ENCODE results near the gene C14orf119.
"Not testable (repeated sequence)": the region's sequence is repeated elsewhere in the genome, so short reads cannot be mapped to it uniquely, and the experiment has no call there.

C14orf119 gene

DNA sequence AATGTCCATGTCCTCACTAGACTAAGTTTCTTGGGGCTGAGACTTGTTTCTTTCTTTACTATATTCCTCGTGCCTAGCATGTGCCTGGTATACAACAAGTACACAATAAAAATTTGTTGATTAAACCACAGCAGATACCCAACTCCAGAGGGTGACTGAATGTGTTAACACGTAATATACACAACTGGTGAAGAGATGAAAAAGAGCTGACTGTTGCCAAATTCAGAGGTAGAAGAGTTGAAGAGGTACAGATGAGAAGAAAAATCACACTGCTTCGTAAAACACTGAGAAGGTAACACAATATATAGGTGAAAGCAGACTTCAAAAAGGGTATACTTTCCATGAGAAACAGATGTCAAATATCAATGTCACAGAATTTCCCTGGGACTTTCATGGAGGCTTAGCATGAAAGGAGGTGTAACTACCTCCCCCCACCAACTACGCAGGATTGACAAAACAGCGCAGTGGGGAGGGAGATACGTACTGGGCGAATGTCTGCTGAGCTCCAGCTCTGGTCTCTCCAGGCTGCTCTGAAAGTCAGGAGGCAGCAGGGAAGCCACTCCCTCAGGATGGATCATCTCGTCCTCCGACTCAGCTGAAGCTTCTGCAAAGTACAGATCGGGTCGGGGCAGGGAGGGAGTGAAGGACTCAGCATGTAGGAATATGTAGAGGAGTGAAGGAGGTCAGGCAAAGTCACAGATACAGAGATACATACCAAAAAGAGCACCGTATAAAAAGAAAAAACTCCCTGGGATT is 5.6 kb upstream of the C14orf119 start:
- DNase-seq (ENCODE audit: low spot score), result no peak

DNA sequence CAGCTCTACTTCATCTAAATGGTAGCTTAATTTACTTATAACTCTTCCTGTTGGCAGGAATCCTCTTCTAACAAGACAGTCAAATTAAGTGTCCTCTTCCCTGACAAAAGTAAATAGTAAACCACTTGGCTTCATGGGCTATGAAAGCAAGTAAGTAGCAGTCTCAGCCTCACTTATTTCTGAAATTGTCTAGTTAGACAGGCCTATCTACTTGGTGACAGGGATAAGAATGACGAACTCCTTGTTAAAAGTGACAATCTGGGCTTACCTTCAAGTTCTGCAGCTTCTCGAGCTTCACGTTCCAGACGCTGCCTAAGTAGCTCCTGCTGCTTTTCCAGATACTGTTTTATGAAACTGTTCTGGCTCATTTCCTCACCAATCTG is 5.1 kb upstream of the C14orf119 start:
- no peak for DNase-seq (ENCODE audit: low spot score)

DNA sequence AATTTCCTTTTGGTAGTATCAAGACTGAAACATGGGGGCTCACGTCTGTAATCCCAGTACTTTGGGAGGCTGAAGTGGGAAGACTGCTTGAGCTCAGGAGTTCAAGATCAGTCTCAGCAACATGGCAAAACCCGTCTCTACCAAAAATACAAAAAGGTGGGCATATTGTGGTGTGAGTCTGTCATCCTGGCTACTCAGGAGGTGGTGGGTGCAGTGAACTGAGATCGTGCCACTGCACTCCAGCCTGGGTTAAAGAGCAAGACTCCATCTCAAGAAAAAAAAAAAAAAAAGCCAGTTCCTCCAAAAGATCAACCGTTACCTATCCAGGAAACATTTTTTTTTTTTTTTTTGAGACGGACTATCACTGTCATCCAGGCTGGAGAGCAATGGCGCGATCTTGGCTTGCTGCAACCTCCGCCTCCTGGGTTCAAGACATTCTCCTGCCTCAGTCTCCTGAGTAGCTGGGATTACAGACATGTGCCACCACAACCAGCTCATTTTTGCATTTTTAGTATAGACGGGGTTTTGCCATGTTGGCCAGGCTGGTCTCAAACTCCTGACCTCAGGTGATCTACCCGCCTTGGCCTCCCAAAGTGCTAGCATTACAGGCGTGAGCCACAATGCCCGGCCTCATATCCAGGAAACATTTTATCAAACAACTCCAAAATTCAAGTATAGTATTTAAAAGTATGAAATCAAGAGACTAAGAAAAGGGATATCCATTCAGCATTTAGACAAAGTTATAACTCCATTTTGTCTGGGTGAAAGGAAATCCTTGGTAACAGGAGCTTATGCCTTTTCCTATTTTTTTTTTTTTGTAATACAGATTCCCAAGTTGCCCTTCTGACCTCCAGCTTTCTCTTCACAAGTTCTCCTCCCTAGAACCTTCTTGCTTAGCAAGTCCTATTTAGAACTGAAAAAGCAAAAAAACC is 3.7 kb upstream of the C14orf119 start:
- DNase-seq (ENCODE audit: low spot score), result no peak

DNA sequence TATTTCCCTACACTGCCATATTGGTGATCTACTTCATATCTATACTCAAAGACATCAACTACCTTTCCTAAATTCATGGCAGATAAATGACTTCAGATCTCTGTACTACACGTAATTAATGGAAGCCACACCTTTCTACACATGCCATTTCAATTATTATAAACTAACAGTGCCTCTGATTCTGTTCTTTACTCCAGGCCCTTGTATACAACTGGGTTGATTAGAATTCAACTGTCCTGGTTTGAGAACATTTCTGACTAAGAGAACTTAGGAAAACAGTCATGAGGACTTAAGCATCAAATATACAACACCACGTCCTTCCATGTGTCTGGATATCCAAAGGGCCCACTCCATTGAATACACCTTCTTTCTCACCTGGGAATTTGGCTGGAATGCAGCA is 2.2 kb upstream of the C14orf119 start:
- DNase-seq (ENCODE audit: low spot score), result no peak

DNA sequence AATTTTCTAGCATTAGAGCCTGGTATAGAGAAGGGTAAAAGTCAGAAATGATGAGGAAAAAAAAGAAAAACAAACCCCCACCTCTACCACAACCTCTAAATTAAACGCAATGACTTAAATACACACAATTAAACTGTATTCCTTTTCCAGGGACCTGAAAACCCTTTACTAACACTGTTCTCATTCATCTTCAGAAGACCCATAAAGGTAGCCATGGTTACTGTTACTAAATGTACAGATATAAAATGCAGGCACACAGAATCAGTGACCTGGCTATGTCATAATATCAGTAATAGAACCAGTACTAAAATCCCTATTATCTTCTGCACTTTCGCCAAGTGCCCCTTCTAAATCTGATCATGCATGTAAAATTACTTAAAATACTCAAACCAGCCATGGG is 1.8 kb upstream of the C14orf119 start:
- no peak for DNase-seq (ENCODE audit: low spot score)

DNA sequence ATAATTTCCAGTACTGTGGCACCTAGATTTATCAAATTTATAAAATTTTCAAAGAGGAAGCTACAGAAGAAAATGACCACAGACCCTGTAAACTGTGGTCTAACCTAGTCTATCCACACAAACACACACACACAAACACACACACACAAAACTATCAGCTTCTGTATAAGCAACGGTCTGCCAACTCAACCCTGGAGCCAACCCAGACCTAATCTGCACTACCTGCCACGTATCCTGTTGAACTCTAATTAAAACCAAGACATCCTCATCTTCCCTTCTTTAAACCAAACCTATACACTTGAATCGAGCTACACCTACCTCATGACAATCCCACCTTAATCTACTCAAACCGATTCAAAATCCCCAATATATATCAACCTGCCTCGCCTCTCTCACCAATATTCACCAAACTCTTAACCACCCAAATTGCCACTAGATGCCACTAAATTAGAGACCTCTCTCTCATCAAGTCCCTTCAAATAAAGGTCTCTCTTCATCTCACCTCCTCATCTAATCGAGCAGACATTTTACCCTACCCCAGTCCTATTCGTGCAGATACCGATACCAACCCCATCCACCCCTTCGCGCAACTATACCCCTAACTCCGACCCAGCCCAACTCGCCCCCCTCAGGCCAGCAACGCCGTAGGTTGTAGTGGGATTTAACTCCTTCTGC is 1.2 kb upstream of the C14orf119 start:
- DNase-seq (ENCODE audit: low spot score), result peak; percentile 94

DNA sequence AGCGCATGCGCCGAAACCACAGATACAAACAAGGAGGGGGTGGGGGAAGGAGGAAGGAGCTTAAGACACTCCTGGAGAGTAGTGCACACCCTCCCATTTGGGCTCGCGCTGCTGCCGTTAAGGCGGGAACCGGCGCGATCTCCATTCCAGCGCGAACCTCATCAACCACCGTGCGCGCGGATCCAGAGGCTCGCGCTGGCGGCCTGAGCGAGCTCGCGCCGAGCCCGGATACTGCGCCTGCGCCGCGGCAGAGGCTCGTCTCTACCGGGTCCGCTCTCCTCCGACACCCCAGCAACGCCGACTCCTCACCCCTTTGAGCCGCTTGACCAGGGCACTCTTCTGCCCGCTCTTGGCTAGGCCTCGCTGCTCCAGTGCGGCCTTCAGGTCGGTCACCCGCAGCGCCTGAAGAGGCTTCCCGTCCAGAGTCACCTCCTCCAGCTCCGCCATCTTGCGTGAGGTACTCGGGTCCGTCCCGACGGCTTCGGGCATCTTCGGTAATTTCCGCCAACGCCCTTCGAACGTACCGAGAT is 574 bp upstream of the C14orf119 start, which contains the start of gene ACIN1:
Gene ACIN1, minus strand, starts transcription at position 471 of the 530 bp plus-strand sequence. Its CDS starts 24 bp downstream, at position 447.
- DNase-seq (ENCODE audit: low spot score), result no peak

DNA sequence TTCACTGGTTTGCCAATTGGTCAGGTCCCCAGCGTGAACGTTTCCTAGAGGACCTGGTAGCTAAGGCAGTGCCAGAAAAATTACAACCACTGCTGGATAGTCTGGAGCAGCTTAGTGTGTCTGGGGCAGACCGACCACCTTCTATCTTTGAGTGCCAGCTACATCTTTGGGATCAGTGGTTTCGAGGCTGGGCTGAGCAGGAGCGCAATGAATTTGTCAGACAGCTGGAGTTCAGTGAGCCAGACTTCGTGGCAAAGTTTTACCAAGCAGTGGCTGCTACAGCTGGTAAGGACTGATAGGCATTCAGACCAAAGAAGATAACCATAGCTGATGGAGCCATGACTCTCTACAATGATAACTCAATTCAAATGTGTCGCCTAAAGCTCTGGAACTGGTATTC is 2.5 kb downstream of the C14orf119 start:
- no peak for DNase-seq (ENCODE audit: low spot score)

DNA sequence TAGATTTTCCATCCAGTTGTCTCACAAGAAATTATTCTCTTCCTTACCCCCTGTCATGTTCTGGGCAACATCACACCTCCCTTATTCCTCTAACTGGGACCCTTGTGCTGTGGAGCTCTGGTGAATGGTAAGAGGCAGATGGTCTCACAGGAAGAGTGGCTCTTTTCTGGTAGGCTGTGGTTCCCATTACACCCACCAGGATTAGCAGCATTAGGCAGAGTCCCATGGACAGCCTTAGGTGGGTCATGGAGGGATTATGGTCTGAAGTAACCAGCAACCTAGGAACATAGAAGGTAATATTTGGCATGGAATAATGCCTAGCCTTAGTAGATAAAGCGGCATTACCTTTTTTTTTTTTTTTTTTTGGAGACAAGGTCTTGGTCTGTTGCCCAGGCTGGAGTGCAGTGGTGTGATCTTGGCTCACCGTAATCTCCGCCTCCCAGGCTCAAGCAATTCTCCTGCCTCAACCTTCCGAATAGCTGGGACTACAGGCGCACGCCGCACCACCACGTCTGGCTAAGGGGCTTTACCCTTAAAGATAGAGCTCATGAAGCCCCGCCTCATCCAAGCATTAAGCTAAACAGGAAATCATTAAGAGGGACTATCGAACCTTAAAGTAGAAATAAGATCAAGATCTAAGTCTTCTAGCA is 4.0 kb downstream of the C14orf119 start:
- no peak for DNase-seq (ENCODE audit: low spot score)

DNA sequence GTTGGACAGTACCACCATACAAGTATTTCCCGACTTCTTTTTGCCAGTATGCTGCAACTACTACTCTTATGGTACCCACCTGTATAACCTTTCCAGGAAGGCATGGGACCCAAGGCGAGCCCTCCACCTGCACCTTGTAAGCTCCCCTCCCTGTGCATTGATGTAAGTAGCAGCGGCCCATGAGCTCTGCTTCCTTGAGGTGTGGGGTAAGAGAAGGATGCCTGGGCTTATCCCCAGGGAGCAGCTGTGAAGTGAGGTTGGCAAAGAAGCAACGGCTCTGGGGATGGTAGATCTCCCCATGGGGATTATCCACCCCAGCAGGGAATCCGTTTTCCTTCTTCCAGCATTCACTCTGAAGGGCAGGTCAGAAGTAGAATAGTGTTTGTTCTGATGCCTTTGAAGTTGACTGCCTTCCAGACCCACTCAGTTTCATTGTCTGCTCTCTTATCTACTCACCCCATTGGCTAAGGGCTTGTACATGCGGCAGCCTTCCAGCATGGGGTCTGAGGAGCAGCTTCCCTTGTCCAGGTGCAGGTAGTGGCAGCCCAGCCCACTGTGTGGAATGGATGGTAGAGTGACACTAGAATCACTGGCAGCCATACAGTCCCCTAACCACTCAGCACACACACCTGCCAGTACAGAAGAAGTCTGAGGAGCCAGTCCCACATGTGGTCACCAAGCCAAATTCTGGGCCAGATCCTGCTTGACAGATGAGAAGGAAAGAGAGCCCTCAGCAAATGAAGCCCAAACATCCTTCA is 6.1 kb downstream of the C14orf119 start:
- DNase-seq (ENCODE audit: low spot score), result no peak

DNA sequence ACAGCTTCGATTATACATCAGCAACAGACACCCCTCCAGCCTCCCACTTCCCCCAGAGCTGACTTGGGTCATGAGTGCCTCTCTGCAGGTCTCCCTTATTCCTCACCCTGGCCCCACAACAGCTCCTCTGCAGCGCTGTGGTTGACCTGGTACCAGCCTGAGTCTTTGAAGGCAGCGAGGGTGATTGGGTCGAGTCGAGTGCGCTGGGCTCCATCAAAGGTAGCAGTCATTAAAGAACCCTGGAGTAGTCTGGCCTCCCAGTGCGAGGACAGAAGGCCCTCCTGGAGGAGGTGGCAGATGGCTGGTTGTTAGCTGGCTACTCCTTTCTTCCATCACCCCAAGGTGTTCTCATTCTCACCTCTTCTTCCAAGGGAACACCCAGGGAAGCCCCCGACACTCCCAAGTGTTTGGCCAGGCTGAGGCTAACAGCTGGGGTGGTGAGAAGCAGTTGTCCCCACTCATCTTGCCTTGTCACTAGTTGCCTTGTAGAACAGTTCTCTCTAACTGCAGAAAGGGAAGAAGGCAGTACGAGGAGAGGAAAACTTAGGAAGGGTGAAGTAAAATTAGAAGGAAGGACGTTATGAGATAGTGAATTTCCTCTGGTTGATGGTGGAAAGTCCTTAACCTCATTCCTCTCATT is 6.8 kb downstream of the C14orf119 start:
- no peak for DNase-seq (ENCODE audit: low spot score)

DNA sequence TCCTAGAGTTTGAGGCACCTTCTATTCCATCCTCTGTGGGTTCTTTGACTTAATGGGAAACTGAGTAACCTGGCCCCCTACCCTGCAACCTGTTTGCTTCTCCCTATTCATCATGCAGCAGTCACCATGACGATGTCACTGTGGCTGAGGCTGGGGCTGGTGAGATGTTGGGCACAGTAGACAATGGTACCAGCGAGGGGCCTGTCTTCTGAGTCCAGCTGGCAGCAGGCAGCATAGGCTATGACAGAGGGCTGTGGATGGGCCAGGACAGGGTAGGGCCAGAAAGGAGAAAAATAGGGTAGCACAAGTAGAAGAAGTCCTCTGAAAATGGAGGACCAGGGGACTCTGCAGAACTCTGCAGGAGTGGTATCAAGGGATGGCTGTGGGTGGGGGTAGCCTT is 7.5 kb downstream of the C14orf119 start:
- no peak for DNase-seq (ENCODE audit: low spot score)

DNA sequence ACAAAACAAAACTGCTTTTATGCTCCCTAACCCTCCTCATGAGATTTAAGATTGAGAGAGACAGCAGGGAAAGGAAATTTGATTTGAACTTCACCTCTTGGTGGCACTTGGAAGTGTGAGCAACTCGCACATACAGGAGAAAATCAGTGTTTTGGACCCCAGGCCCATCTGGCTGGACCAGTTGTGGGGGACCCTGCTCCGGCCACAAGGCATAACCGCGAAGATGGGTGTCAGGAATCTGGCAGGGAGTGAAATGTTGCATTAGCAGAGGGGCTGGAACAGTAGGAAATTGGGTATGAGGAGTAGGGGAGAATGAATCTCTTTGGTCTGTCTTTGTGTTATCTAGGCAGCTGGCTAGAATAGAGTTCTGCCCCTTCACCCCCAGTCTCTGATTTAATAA is 8.3 kb downstream of the C14orf119 start:
- no peak for DNase-seq (ENCODE audit: low spot score)

DNA sequence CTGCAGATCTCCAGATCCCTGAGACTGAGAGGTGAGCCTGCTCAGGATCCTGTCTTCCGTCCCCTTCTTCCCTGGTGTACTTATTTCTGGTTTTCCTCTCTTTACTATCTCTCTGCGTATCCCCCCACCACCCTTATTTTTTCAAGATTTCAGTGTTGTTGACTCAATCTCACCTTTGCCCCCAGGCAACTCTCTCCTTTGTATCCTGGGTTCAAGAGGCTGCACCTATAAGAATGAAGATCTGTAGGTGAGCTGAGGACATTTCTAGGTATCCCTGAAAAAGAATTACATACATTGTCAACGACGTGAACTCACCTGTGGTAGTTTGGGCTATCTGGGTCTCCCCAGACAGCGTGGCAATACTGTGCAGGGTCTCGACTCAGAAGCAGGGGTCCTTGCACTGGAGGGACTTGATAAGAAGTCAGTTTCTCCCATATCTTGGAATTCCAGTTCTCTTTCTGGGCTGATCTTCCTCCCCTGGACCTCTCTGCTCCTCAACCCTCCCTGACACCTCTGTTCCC is 8.8 kb downstream of the C14orf119 start:
- DNase-seq (ENCODE audit: low spot score), result no peak

DNA sequence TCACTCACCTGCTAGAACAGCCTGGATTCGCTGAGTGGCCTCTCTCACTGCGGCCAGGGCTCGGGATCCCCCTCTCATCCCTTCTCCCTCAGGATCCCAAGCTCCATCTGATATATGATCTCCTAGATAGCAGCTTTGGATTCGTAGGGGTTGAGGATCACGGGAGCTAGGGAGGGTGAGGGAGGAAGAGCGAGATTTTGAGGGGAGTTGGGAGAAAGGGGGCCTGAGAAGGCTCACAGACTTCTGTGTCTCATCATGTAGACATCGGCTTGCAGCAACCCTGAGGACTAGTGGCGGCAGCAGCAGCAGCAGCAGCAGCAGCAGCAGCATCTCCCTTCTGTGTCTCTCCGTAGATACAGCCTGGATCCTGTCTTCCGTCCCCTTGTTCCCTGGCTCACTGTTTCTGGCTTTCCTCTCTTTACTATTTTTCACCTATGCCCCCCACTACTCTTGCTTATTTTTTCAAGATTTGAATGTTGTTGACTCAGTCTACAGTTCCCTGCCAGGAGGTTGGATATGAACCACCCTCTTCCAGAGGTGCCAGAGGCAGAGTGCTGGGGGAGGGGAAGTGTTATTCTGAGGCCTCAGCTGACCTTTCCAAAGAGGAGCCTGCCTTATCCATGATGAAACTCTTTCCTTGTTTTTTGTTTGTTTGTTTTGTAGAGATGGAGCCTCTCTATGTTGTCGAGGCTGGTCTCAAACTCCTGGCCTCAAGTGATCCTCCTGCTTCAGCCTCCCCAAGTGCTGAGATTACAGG is 9.5 kb downstream of the C14orf119 start, which contains the start of gene CIROP:
Gene CIROP, minus strand, starts transcription at position 399 of the 757 bp plus-strand sequence. Its CDS starts 69 bp downstream, at position 330.
- DNase-seq (ENCODE audit: low spot score), result no peak

DNA sequence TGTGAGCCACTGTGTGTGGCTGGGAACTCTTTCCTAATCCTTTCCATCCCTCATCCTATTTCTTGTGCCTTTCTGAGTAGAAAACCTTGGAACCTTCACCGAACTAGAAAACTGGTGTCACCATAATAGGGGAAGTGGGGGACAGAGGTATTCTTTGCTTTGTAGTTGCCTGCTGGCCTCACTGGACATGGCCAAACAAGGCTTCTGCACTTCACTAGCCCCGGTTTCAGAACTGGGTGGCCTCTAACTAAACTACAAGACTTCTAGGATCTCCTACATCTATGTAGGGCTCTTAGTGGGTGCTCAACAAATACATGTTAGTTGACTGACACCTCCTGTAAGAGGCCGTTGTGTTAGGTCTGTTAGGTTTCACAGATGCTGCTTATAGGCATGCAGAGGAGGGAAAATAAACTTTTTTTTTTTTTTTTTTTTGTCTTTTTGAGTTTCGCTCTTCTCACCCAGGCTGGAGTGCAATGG is 10.1 kb downstream of the C14orf119 start:
- DNase-seq (ENCODE audit: low spot score), result no peak

DNA sequence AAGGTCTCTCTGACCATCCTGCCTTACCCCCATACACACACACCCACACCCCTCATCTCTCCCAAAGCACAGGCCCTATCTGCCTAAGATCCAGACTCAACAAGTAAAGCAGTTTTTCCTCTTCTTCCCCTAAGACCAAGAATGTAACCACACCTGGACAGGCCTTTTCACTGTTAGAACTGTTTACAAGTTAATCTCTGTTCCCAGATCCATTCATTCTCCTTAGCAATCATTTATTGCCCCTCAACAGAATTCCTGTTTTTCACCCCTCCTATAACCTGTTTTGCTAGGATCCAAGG is 11.4 kb downstream of the C14orf119 start:
- DNase-seq (ENCODE audit: low spot score), result no peak

DNA sequence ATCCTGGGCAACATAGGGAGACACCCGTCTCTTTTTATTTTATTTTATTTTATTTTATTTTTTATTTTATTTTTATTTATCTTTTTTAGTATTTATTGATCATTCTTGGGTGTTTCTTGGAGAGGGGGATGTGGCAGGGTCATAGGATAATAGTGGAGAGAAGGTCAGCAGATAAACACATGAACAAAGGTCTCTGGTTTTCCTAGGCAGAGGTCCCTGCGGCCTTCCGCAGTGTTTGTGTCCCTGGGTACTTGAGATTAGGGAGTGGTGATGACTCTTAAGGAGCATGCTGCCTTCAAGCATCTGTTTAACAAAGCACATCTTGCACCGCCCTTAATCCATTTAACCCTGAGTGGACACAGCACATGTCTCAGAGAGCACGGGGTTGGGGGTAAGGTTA is 12.3 kb downstream of the C14orf119 start:
- DNase-seq (ENCODE audit: low spot score), result not testable (repeated sequence)

DNA sequence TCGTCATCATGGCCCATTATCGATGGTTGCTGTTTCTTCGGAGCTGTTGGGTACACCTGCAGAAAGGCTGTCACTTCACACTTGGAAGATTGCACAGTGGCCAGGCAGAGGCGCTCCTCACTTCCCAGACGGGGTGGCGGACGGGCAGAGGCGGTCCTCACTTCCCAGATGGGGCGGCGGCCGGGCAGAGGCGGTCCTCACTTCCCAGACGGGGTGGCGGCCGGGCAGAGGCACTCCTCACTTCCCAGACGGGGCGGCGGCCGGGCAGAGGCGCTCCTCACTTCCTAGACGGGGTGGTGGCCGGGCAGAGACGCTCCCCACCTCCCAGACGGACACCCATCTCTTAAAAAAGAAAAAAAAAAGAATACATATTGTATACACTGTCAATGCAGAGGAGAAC is 12.9 kb downstream of the C14orf119 start:
- not testable (repeated sequence) for DNase-seq (ENCODE audit: low spot score)
